Amniotic epithelial cell (primary cell): Measurements from ENCODE around the gene PPP2R2B.
"Not testable (repeated sequence)": the region's sequence is repeated elsewhere in the genome, so short reads cannot be mapped to it uniquely, and the experiment has no call there.

Source experiments
- DNase-seq: peaks from one replicate; pipeline ENCODE4 v3.0.0-alpha.2; 2010; ENCODE audit warnings: low read depth

Gene PPP2R2B

DNA sequence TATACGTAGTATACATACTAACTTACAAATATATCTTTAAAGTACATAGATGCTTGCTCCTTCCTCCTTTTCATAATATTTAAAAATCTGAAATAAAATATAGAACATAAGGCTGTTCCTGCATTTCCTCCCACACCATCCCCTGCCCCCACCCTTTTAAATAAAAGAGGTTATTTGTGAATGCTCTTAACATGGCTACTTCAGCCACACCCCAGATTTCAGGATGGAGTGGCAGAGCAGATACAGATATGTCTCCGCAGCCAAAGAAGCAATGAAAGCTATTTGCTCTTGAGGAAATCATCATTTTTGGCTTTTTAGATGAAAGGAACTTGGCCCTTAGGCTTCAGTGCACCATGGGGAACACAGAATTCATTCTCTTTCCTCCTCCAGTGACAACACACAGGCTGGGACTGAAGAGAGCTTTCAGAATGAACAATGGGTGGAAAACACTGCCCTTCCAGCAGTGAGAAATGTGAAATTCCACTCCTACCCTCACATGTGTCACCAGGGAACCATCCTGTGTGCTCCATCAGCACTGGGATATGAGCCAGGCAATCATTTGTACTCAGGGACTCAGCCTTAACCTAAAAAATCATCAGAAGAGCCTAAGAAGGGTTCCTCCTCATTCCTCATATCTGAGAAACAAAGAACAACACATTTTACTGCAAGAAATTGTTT is 134.3 kb downstream of the PPP2R2B start:
- DNase-seq: peak; percentile 36

DNA sequence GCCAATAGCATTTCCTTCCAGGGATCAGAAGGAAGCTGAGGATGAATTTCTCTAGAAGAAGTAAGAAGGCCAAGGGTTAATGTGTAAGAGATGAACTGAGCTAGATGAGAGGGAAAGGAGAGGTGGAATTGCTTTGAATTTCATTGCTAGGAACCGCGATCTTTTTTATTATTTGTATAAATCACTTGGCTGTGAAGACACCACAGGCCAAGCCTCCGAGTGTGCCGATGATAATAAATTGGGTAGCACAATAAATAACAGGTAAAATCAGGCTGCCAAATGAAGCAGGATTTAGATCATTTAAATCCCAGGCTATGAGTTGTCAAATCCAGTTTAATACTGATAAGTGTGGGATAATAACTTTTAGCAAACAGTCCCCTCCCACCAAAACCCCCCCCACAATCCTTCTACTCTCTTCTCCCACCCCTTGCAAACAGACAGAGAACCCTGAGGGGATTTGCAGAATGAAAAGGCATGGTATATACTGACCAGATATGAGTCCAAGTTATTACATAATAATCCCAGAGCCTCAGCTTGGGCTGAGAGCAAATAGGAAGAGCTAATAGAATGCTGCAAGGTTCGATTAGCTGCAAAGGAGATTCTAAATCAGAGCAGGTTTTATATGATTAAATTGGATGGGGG is 143.5 kb downstream of the PPP2R2B start:
- no peak for DNase-seq

DNA sequence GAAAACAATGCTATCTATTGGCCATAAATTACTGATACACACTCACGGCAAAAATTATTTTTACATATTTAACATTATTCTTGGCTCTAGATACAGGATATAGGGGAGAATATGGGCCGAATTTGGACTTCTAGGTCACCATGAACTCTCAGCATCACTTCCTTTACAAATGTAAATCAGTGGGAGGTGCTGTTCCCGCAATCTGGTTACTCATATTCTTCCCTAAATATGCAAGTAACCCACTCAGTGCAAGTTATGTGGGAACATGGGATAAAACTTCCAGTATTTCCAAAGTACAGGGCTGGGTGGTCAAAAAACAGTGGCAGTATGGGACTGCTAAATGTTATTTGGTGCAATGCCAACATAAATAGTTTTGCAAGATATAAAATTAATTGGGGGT is 145.6 kb downstream of the PPP2R2B start:
- DNase-seq: peak; percentile 38

DNA sequence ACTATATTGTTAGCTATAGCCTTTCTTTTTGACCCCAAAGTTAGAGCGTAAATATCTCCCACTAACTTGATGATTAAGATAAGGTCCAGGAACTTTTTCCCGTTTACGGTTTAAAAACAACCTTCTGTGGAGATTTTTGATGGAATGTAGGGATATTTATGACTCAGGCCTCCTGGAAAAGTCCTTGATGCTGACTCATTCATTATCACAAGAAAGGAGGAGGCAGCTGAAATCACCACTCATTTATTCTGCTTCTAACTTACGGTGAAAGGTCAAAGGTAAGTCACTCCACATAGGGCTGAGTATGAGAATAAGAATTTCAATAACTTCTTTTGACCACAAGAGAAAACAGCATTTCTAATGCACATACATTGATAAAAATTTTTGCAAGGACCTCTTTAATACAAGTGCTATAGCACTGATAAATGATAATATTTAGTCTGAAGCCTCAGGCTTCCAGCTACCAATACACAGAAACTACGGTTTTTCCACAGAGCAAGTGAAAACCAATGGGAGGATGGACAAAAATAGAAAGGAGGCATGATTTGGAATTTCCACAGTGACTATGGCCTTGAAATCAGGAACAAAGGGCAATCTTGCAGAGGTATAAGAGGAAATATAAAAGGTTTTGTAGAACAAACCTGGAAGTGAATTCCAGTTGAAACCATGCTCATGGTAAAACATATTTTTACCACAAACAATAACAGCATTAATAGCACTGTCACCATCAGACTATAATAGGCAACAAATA is 146.5 kb downstream of the PPP2R2B start:
- peak; percentile 97 for DNase-seq

DNA sequence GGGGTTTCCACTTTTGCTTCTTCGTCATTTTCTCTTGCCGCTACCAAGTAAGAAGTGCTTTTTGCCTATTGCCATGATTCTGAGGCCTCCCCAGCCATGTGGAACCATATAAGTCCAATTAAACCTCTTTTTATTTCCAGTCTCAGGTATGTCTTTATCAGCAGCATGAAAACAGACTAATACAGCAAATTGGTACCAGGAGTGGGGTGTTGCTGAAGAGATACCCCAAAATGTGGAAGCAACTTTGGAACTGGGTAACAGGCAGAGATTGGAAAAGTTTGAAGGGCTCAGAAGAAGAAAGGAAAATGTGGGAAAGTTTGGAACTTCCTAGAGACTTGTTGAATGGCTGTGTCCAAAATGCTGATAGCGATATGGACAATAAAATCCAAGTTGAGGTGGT is 149.8 kb downstream of the PPP2R2B start:
- not testable (repeated sequence) for DNase-seq

DNA sequence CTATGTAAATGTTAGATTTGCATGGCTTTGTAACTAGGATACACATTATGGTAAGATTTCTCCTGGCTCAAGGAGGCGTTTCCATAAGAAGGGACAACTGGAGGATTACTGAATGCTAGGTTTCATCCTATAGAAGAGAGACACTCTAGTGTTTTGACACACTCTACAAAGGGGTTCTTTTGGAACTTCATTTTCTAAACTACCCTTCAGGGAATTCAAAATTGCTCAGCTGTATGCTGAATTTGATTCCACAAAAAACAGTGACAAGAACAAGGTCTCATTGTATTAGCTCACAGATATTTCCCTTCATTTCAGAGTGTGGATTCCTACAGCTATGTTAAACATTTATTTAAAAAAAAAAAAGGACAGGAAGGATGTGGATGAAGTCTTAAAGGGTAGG is 151.7 kb downstream of the PPP2R2B start:
- no peak for DNase-seq

DNA sequence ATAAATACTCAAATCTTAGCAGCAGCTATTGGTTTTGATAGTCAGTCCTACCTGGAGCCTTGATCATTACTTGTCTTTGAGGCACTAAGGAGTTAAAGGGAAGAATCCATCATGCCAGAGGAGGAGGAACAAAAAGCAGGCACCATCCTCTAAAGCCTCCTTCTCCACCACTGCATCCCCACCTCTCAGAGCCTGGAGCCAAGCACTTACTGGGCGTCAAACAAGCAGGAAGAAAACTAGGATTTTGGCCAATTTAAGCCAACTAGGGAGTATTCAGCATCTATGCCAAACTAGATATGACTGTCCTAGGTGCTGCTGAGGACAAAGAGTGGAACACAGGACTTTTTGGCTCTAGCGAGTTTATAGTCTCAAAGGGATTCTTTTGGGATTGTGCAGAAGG is 152.5 kb downstream of the PPP2R2B start:
- no peak for DNase-seq

DNA sequence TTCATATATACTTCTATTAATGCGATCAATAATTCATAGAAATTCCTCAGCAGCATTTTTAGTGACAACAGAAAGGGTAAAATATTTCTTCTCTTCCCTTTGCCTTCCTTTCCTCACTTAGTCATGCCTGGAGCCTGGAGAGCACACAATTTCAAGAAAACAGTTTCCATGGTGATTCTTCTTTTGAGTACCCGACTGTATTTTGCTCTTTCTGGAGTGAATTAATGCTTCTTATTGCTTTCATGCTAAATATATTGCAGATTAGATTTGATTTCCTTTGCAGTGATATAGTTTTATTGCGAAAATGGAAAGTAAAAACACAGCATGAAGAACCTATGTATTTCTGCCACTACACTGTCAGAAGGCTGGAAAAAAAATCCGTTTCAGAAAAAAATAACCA is 153.5 kb downstream of the PPP2R2B start:
- DNase-seq: peak; percentile 30

DNA sequence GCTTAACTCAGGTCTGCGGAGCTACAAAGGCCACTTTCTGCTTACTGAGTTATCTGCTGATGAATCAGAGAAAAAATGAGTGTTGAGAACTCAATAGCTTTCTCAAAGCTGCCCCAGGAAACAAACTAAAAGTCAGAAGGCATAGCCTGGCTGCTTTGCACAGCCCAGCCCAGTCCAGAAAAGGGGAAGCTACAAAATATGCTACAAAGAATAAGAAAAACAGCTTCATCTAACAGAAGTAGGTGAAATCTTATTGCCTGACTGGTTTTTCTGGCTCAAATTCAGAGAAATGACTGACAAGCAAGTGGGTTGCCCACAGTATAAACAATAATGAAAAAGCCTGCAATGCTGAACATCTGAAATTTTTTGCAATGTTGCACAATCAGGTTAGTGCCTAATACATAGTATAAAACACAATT is 156.2 kb downstream of the PPP2R2B start:
- peak; percentile 85 for DNase-seq

DNA sequence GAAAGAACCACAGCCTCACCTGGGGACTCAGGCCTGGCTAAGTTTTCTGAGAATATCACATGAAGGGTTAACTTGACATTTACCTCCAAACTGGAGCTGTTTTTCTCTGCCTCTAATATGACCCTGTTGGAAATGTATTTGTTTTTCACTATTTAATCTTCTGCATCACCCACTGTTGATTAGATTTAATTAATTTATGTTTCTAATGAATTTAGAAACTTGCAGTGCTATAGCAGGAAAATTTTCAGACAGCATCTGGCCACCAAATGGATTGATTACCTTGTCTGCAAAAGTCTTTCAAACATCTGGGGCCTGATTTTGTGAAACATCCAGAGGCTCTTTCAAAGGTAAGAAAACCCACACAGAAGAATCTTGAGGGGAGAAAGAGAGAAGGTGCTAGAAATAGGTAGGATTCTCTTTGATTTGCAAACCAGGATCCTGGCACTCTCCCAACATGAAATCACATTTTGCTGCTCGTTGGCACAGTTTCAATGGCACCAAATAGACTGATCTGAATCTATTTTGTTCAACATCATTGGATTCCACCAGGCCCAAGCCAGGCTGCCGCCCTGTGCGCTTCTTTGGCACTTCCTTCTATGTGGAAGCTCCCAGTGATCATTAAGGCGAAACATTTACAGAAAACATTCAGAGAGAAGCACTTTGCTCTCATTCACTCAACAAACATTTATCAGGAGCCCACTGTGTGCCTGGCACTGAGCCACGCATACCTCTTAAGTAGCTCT is 157.3 kb downstream of the PPP2R2B start:
- DNase-seq: no peak

DNA sequence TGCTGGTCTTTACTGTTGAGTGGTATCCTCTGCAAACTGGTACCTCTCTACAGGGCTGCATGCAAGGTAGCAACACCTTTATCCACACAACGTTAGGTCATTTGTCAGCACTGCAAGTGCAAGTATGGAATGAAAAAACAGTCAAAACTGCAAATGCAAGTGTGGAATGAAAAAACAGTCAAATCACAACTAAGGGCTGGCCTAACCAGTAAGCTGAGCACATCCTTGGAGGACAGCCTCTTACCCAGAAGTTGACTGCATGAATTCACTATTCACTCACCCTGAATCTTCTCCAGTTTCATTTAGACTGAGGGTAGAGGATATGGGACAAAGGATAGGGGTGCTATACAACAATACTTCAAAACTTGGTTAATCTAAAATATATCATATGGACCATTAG is 158.4 kb downstream of the PPP2R2B start:
- DNase-seq: no peak

DNA sequence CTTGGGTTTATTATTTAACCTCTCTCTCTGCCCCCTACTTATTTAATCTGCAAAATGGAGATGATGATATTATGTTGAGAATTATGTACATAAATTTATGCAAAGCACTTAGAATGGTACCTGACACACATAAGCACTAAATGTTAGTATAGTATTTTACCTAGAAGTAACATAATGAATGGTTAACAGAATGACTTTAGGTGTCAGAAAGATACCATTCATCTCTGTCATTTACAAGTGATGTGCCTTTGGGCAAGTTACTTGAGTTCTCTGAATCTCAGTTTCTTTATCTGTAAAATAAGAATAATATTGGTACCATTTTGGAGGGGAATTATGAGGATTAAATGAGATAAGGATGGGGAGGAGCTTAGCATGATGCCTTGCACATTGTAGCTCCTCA is 159.4 kb downstream of the PPP2R2B start:
- DNase-seq: no peak

DNA sequence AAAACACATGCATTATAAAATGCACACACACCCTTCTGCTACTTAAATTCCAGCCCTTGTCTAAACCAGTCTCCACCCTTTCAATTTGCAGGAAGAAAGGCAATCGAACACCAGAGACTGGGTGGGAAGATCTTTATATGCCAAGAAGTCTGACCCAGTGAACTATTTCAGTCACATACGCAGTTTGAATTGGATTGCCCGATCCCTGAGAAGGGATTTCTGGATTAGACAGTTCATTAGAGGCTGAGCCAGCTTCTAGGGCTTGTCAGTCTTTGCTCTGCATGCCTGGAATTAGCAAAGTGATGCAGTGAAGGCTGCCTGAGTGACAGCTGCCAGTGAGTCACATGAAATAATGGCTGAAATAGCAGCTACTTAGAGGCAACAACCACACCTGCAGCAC is 159.9 kb downstream of the PPP2R2B start:
- no peak for DNase-seq

DNA sequence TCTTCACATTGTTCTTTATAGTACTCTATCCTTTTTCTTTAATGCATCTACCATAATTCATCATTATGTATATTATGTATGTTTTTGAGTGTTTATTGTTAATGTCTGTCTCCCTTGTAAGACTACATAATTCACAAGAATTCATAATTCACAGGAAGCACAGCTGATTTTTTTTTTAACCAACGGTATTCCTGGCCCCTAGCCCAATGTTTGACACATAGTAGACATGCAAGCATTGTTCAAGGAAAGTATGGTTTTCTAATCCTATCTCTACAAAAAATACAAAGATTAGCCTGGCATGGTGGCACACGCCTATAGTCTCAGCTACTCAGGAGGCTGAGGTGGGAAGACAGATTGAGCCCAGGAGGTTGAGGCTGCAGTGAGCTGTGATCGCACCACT is 160.6 kb downstream of the PPP2R2B start:
- no peak for DNase-seq

DNA sequence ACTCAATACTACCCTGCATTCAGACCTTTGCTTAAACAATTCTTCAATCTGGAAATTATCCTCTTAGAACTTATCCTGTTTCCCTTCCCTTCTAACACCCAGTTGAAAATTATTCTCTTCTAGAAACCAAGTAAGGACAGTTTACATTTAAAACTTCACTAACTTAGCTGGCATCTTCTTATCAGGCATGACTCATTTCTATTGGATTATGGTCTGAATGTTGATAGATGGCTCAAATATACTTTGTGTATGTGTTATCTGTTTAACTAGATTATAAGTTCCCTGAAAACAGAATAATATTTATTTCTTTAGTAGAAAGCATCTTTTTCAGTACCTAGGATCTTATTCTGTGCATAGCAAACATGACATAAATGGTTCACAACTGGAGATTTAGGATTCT is 161.9 kb downstream of the PPP2R2B start:
- DNase-seq: peak; percentile 81

DNA sequence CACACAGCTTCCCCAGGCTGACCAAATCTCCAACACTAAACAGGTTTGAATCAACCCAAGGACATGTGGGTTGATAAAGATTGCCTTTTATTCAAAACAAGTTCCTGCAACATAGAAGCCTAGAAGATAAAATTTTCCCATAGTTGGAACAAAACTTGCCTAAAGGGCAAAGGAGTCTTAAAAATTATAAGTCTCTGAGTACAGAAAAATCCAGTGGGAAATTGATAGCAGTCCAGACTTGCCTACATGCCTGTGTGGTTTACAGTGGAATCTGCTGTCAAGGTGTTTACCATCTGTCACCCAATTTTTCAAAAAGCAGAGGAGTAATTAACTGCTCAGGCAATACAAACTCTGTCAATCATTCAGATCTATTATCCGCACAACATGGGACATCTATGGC is 168.2 kb downstream of the PPP2R2B start:
- no peak for DNase-seq

DNA sequence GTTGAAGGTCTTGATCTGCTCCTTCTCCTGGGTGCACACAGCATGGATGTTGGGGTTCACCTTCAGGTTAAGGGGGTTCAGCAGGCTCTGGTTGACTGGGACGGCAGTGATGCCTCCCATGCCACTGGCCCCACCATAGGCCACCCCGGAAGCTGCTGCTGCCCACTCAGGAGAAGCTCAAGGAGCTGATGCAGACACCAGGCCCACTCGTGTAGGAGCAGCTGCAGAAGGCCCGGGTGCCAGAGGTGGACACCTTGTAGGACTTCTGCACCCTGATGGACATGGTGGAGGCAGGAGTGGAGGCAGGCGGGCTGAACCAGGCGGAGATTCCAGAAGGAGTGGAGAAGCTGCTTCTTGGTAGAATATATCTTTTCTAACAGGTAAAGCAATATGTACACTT is 171.2 kb downstream of the PPP2R2B start:
- no peak for DNase-seq

DNA sequence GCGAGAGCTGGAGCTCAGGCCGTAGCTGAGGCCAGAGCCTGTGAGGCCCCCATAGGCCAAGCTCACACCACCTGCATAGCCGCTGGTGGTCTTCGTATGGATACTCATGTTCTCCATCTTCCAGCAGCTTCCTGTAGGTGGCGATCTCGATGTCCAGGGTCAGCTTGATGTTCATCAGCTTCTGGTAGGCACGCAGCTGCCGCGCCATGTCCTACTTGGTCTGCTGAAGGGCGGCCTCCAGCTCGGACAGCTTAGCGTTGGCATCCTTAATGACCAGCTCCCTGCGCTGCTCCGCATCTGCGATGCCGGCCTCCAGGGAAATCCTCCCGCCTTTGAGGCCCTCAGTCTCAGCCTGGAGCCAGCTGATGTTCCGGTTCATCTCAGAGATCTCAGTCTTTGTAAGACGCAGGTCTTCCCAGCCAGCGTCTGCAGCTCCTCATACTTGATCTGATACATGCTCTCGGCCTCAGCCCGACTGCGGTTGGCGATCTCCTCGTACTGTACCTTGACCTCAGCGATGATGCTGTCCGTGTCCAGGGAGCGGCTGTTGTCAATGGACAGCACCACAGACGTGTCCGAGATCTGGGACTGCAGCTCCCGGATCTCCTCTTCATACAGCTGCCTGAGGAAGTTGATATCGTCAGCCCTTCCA is 172.1 kb downstream of the PPP2R2B start:
- no peak for DNase-seq

DNA sequence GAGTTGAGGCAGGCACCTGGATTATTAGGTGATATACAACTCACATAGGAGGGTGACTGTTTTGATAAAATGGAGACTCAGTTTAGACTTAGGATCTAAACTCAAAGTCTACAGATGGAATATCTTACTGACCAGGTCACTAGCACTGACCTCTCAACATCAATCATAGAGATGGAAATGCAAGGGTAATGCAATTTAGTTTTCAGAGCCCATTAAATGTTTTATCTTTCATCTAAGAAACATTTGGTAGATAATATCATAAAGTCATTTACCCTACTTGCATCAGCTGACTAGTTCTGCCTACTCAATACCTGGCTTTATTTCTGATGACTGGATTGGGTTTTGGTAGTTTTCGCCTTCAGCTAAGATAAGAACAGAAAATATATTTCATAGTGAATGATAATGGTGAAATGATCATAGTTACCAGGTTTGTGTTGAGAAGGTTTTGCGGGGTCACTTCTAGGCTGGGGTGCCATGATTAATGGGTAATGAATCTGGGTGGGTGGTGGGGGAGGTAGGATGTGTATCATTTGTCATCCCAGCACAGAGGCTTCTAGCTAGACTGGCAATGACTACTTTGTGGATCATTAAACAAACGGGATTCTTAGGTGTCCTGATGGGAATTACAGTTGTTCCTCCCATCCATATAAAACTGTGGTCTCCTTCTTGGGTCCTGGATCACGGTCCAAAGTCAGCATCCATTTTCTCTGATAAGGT is 173.4 kb downstream of the PPP2R2B start:
- DNase-seq: peak; percentile 16

DNA sequence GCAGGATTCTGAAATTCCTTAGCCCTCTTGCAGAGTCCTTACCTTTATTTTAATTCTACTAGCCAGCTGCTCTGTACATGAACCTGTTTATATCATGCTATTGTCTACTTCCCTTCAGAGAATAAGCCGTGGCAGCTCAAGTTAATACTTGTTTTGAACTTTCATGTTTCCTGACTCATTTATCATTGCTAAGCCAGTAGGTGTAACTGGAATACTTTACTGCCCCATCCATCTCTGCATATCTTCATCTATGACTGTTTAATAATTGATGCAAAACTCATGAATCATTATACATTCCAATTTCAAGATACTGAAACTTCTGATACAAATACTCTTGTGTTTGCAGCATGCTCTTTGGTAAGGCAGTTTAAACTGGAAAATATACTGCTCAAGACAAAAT is 174.7 kb downstream of the PPP2R2B start:
- DNase-seq: peak; percentile 81

DNA sequence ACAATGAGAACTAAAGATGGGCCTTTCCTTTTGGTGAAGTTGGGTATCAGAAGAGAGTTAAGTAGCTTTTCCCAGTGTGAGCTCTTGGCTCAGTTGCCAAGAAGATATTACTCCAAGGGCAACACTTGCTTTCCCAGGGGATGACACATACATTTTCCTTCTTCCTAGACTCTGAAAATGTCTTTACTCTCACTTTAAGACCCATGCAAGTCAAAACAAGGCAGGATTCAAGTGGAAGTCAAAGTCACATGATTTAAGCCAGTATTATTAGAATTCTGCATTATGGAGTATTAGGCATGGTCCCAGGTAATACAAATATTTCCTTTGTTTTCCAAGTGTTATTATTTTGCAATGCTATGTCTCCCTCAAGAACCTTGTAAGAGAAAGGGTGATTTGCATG is 175.1 kb downstream of the PPP2R2B start:
- DNase-seq: peak; percentile 64
